Activated T-helper 17 cell treated with anti-CD3 and anti-CD28 coated beads, Interleukin-2, amount 50 U/mL, for 72 hours (primary cell): ENCODE data around the gene ANP32A. TPM values are rescaled to one million over a fixed set of nuclear protein-coding genes. Genes with fewer than 3 reads are reported as not detected.

Experiments
- ATAC-seq: fragments of 150-1000 bp; cut with Tn5 transposase; replicated peaks from 2 replicates; pipeline ENCODE4 v1.10.0; 2021; ENCODE audit warnings: mild to moderate bottlenecking, moderate library complexity
- H3K27ac Mint-ChIP-seq: one replicate; pipeline ENCODE4 v1.8.0; 2022; ENCODE audit warnings: mixed read lengths
- H3K27me3 Mint-ChIP-seq: one replicate; pipeline ENCODE4 v1.8.0; 2022; ENCODE audit warnings: mixed read lengths
- H3K36me3 Mint-ChIP-seq: one replicate; pipeline ENCODE4 v1.8.0; 2022; ENCODE audit warnings: low read depth, mild to moderate bottlenecking, mixed read lengths
- H3K4me1 Mint-ChIP-seq: one replicate; pipeline ENCODE4 v1.8.0; 2022; ENCODE audit warnings: mixed read lengths
- H3K4me3 Mint-ChIP-seq: one replicate; pipeline ENCODE4 v1.8.0; 2022; ENCODE audit warnings: mild to moderate bottlenecking, mixed read lengths
- H3K9me3 Mint-ChIP-seq: one replicate; pipeline ENCODE4 v1.8.0; 2022; ENCODE audit warnings: mixed read lengths
- total RNA-seq, 2 donors: library from RNA; stranded (reverse); gene quantifications; one replicate each; pipeline ENCODE4 v1.2.3, GENCODE V29; 2022

Gene ANP32A
- total RNA-seq, 2 donors from 2014 or later, result 130 to 221 TPM

DNA sequence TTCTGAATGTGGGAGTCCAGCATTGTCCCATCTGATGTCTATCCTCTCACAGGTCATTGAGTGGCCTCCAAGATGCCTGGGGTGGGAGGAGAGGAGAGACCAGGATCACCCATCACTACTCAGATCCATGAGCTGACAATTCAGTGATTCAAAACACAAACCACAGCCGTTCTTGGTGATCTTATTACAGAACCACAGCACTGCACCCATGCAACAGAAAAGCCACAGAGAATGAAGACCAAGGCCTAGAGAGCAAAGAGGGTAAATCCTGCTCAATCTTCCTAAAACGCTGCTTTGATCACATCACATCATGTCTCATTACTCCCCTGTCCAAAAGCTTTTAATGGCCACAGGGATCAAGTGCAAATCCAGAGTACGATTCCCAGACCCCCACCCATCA lies 23.5 kb downstream of the ANP32A start:
- Mint-ChIP-seq H3K9me3 (no peaks in the 10 kb centered on the region), H3K36me3 (peaks cover 41% of the 10 kb centered on the region), H3K27me3 (no peaks in the 10 kb centered on the region), H3K4me3 (peak overlapping the region; percentile 65), H3K27ac (peak overlapping the region; percentile 68), H3K4me1 (peaks cover 61% of the 10 kb centered on the region)
- peak; percentile 81 for ATAC-seq

DNA sequence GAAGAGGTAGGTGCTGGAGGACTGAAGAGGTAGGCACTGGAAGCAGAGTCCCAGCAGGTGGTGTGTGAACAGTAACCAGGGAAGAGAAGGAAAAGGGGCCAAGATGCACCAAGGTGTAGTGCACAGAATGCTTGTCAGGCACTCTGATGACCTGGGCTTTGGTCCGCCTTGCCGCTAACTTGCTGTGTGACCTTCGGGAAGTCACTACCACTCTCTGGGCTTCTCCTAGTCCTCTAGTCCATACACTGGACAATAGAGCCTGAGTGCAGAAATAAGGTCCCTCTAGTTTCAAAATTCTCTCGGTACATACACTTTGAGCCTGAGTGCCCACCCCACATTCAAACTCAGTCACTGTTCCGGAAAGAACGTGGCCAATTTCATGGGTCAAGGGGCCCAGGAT lies 24.1 kb downstream of the ANP32A start:
- Mint-ChIP-seq H3K36me3 (peaks cover 41% of the 10 kb centered on the region), H3K27ac (peak overlapping the region; percentile 68), H3K27me3 (no peaks in the 10 kb centered on the region), H3K4me1 (peaks cover 61% of the 10 kb centered on the region), H3K9me3 (no peaks in the 10 kb centered on the region), H3K4me3 (peak overlapping the region; percentile 65)
- ATAC-seq, result no peak

DNA sequence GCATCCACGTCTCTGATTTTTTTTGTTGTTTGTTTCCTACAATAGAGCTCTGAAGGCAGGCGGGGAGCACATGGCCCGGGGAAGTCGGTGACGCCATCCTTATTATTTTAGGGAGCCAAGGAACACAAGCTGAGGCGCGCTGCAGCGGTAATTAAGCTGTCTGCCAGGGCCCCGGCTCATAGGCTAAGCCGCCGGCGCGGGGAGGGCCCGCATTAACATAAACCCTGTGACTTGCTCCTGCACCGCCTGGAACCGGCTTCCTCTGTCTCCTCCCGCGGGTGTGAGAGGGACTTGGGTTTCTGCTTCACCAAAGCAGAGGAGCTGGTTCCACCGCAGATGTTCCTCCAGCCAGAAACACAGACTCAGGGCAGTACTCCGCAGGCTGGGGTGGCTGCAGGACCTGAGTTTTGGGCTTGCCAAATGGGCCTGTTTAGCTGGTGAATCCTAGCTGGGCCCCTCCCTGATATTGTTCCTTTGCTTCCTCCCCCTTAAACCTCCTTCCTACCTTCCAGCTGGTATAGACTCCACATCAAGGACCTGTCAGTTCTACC lies 25.3 kb downstream of the ANP32A start:
- H3K4me1 Mint-ChIP-seq, result peaks cover 61% of the 10 kb centered on the region
- no peaks in the 10 kb centered on the region for H3K27me3 Mint-ChIP-seq
- no peaks in the 10 kb centered on the region for H3K9me3 Mint-ChIP-seq
- no peak overlapping the region for H3K27ac Mint-ChIP-seq
- peak overlapping the region; percentile 65 for H3K4me3 Mint-ChIP-seq
- peaks cover 35% of the 10 kb centered on the region for H3K36me3 Mint-ChIP-seq
- peak; percentile 66 for ATAC-seq

DNA sequence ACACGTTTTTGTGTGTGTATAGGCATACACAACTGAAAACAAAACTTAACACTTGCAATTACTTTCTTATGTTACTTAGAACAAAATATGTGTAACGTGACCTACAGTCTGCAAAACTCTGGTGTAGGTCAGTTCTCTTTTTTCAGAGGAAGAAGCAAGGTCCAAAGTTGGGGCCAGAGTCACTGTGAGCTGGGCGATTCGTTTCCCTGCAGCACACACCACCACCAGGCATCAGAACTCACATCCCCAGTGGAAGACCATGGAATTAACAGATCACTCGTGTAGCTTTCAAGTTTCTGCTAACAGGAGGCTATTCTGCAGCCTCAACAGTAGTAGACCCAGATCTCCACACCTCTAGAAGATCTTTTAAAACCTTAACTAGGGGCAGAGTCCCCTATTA lies 25.8 kb downstream of the ANP32A start:
- Mint-ChIP-seq H3K4me3 (peak overlapping the region; percentile 65), H3K27me3 (no peaks in the 10 kb centered on the region), H3K36me3 (peaks cover 32% of the 10 kb centered on the region), H3K4me1 (peaks cover 57% of the 10 kb centered on the region), H3K27ac (no peak overlapping the region), H3K9me3 (no peaks in the 10 kb centered on the region)
- ATAC-seq, result no peak

DNA sequence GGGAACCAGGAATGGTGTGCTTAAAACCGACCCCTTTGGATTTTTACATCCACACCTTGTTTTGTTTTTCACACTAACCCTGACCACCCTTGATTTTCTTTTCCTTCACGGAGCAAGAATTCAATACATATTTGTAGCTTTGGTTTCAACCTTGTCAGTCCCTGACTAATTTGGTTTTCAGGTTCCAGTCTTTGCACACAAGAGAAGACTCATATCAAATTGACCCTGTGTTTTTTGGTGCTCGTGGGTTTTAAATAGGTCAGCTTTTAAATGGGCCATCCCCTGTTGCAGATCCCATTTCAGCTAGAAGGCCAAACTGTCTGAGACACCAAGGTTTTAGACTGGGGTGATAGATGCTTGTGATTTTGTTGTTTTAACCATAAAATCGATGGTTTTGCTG lies 26.4 kb downstream of the ANP32A start:
- Mint-ChIP-seq H3K9me3 (no peaks in the 10 kb centered on the region), H3K4me3 (peak overlapping the region; percentile 65)

DNA sequence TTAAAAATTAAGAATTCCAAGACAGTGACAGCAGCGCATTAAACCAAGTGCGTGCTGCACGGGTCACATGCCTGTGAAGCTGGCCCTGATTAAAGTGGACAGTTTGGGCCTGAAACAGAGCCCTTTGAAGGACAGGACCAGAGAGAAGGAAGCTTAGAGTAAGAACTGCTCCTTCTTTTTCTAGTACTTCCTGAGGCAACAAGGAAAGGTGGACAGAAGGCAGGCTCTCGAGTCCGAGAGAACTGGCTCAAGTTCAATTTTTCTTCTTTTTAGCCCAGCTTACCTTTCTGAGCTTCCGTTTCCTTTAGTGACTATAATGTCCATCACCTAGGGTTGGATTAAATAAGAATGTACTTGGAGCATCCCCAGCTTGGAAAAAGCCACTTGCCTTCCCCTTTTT lies 26.9 kb downstream of the ANP32A start:
- Mint-ChIP-seq H3K27me3 (no peaks in the 10 kb centered on the region), H3K4me1 (peaks cover 46% of the 10 kb centered on the region), H3K9me3 (no peaks in the 10 kb centered on the region), H3K4me3 (no peak overlapping the region), H3K27ac (no peak overlapping the region), H3K36me3 (peaks cover 30% of the 10 kb centered on the region)
- no peak for ATAC-seq

More for the DNA sequence above, 26.4 kb downstream of the ANP32A start:
- peak; percentile 2 for ATAC-seq
- H3K27me3 Mint-ChIP-seq, result no peaks in the 10 kb centered on the region
- H3K27ac Mint-ChIP-seq, result no peak overlapping the region
- peaks cover 51% of the 10 kb centered on the region for H3K4me1 Mint-ChIP-seq
- peaks cover 32% of the 10 kb centered on the region for H3K36me3 Mint-ChIP-seq

DNA sequence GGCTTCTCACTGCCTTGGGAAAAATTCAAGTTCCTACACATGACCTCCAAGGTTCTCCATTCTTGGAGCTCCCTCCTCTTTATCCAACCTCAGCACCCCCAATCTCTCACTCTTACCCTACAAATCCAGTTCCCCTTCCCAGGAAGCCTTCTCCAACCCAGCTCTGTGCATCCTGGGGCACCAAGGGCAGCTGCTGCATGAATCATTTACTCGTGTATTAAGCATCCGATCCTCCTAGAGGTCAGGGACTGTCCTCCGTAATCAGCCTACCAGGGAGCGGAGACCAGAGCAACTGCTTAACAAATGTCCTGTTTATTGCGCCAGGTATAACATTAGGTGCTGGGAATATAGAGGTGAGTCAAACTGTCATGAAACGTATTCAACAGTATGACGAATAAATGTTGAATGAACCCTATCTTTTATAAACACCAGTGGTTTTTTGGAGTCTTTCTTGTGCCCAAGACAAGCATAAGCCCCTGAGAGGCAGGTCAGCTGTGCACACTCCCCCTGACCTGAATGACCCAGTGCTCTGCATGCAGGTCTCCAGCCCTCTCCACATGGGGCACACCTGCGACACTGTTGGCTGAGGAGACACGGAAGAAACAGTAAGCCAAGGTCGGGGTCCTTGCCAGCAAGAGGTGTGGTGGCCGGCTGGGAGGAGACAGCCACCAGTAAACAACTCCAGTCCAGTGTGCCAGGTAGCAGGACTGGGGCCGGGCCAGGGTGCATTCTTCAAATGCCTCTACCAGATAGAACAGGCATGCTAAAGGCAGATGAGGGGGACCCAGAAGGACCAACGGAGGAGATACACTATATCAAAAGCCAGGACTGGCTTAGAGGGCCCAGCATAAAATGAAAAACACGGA lies 27.6 kb downstream of the ANP32A start:
- peak overlapping the region; percentile 63 for H3K4me3 Mint-ChIP-seq
- H3K4me1 Mint-ChIP-seq, result peaks cover 40% of the 10 kb centered on the region

DNA sequence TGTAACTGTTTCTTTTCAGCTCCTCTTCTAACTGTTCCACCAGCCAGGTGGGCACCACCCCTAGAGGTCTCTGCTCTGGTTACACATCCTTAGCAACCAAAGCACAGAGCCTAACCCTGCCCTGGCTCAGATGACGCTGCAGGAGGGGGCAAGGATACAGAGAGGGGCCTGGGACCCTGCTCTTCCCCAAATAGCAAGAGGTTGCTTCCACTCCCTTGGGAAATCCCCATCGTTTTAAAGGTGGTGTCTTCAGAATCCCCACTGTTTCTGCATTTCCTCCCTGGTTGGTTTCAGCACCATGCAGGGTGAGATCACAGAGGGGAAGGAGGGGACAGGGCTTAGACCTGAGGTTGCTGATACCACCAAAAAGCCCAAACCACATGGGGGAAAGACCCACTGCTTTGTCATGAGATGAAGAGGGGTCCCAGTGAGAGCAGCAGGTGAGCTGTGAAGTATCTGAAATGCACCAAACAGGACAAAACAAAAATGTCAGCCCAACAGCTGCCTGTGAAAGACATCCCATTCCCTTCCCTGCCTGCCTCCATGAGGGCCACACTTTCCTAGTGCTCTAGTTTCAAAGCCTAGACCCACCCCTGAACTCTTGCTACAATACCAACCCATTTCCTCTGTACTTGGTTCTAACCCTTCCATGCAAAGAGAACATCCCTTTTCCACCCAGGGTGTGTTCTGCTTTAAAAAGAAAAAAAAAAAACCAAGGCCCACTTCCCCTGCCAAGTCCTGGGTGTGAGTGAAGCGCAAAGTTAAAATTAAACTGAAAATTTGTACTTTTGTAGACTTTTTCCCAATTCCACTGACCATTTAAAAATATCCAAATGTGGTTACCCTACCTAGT lies 29.0 kb downstream of the ANP32A start:
- peaks cover 34% of the 10 kb centered on the region for H3K36me3 Mint-ChIP-seq
- peak; percentile 71 for ATAC-seq
- no peaks in the 10 kb centered on the region for H3K27me3 Mint-ChIP-seq
- peaks cover 32% of the 10 kb centered on the region for H3K4me1 Mint-ChIP-seq
- no peaks in the 10 kb centered on the region for H3K9me3 Mint-ChIP-seq
- H3K27ac Mint-ChIP-seq, result peak overlapping the region; percentile 91
- peak overlapping the region; percentile 63 for H3K4me3 Mint-ChIP-seq

More for the DNA sequence above, 27.6 kb downstream of the ANP32A start:
- ATAC-seq, result no peak
- peaks cover 29% of the 10 kb centered on the region for H3K36me3 Mint-ChIP-seq
- H3K27me3 Mint-ChIP-seq, result no peaks in the 10 kb centered on the region
- no peaks in the 10 kb centered on the region for H3K9me3 Mint-ChIP-seq
- H3K27ac Mint-ChIP-seq, result peak overlapping the region; percentile 12

DNA sequence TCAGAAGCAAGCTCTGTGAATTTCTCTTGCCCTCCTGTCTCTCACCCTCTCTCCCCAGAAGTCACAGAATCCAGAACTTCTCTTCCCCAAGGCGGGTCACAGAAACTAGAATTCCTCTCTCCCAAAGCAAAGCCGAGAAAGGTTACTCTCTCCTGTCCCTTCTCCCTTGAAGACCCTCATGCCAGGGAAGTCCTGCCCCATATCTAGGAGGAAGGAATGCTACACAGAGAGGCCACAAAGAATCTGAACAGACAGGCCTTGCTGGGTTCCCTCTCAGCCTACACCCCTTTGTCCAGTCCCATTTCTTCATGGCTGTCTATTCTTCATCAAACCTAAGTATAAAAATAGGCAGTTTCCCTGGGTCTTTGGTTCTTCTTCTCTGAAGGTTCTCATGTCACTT lies 29.8 kb downstream of the ANP32A start:
- Mint-ChIP-seq H3K4me3 (peak overlapping the region; percentile 63), H3K27ac (peak overlapping the region; percentile 91), H3K9me3 (no peaks in the 10 kb centered on the region), H3K36me3 (peaks cover 38% of the 10 kb centered on the region), H3K27me3 (no peaks in the 10 kb centered on the region), H3K4me1 (peaks cover 32% of the 10 kb centered on the region)
- no peak for ATAC-seq

DNA sequence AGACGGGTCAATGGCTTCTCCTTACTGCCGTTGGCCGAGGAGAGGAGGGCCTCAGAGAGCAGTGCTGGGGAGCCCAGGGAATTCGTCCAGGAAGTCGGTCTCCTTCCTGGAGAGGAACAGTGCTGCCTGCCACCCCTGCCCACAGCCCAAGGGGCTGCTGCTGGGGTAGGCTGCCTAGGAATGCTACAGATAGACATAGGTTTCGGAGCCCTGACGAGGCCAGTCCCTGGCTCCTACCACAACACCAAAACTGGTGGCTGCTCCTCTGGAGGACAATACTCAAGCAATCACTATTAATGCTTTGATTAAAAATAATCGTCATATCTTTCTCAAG lies 30.5 kb downstream of the ANP32A start:
- Mint-ChIP-seq H3K4me1 (peaks cover 32% of the 10 kb centered on the region), H3K27me3 (no peaks in the 10 kb centered on the region), H3K4me3 (no peak overlapping the region), H3K27ac (peak overlapping the region; percentile 91), H3K36me3 (peaks cover 45% of the 10 kb centered on the region), H3K9me3 (no peaks in the 10 kb centered on the region)
- ATAC-seq, result no peak

DNA sequence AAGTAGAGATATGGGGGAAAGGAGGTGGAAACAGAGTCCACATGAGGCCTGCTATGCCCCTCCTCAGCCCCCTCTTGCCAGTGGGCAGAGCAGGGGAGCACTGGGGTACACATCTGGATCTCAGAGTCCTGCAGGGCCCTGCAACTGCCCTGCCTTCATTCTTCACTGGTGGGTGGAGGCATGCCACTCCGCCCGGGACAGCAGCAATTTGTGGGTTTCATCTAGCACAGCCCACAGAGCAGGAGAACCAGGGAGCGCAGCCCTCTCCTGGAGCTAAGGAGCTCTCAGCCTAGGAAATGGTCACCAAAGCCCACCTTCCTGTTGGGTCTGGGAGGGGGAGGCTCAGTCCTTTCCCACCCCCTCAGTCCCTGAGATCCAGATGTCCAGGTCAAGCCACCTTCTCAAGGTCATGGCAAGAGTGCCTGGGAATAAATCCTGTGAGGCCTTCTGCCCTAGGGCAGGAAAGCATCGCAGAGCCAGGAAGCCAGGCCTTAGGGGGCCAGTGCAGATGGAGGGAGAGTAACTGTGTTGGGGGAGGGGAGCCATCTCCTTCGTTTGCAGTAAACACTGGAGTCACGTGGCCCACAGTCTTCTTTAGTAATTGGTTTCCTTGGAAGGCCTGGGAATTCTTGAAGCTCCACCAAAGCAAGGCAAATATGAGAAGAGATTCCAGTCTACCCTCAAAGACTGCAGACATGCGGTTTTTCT lies 31.0 kb downstream of the ANP32A start:
- H3K36me3 Mint-ChIP-seq, result peaks cover 50% of the 10 kb centered on the region
- H3K9me3 Mint-ChIP-seq, result no peaks in the 10 kb centered on the region
- H3K27me3 Mint-ChIP-seq, result no peaks in the 10 kb centered on the region
- no peak overlapping the region for H3K4me3 Mint-ChIP-seq
- H3K27ac Mint-ChIP-seq, result peak overlapping the region; percentile 76
- peaks cover 27% of the 10 kb centered on the region for H3K4me1 Mint-ChIP-seq
- no peak for ATAC-seq

DNA sequence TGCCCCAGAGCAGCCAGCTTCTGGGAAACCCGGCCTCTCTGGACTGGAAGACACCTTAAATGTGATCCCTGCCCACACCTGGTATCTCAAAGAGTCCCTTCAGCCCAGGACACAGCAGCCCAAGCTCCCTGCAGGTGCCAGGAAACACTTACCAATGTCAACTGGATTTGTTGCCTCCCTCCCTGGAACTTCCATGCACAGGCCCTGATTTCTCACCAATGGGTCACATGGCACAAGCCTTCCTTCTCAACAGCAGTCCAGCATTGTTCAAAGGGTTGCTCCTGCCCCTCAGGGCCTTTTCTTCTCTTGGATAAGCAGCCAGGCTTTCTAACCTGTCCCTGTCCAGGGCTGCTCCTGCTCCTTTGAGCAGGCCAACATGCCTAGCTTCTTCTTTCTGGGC lies 31.6 kb downstream of the ANP32A start:
- Mint-ChIP-seq H3K9me3 (no peaks in the 10 kb centered on the region), H3K27me3 (no peaks in the 10 kb centered on the region), H3K36me3 (peaks cover 56% of the 10 kb centered on the region), H3K27ac (peak overlapping the region; percentile 76), H3K4me1 (peaks cover 27% of the 10 kb centered on the region), H3K4me3 (no peak overlapping the region)
- ATAC-seq, result no peak

DNA sequence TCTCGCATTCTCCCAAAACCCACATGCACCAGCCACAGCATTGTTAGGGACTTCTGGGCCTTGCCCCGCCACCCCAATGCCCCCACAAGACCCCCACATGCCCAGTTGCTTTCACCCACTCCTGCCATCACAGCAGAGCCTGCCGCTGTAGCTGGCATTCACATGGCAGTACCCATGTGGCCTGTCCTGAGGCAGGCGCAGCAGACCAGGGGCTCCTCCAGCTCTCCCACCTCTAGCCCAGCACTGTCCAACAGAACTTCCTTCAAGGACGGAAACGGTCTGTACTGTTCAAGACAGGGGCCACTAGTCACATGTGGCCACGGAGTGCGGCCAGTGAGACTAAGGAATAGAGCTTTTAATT lies 32.5 kb downstream of the ANP32A start:
- Mint-ChIP-seq H3K27ac (no peak overlapping the region), H3K36me3 (peaks cover 65% of the 10 kb centered on the region), H3K27me3 (no peaks in the 10 kb centered on the region), H3K4me3 (no peak overlapping the region), H3K4me1 (peaks cover 28% of the 10 kb centered on the region), H3K9me3 (no peaks in the 10 kb centered on the region)
- no peak for ATAC-seq

DNA sequence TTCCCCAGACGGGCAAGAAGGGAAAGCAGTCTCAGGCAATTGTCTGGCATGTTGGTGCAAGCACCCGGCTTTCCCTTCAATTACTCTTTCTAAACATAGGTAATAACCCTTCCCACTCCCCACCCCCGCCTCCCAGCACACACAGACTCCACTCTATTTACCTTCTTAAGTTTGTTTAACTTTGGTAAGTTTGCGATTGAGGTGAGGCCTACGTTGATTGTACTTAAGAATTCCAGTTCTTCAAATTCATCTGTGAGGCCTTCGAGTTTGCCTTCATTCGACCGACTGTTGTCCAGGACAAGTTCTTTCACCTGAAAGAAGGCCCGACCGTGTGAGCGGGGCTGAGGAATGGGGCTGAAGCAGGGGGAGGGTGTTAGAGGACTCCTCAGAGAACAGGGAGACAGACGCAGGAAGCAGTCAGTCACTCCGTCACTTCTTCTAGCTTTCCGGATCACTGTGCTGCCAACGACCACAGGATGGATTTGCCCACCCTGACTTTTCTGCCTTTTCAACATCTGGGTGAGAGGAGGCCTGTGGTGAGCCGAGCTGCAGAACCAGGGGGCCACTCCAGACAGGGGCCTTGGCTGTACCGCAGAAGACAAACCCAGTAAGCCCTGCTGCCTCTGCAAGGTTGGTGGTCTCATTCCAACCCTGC lies 33.0 kb downstream of the ANP32A start:
- ATAC-seq, result no peak
- no peaks in the 10 kb centered on the region for H3K9me3 Mint-ChIP-seq
- H3K4me1 Mint-ChIP-seq, result peaks cover 28% of the 10 kb centered on the region
- H3K4me3 Mint-ChIP-seq, result no peak overlapping the region
- H3K36me3 Mint-ChIP-seq, result peaks cover 70% of the 10 kb centered on the region
- no peaks in the 10 kb centered on the region for H3K27me3 Mint-ChIP-seq
- no peak overlapping the region for H3K27ac Mint-ChIP-seq
